HEK293 (cell line): ENCODE data around the gene SEMA6A.

ENCODE experiments used
- BCL11A ChIP-seq: fragments of 450-650 bp; formaldehyde crosslinking; IDR thresholded peaks from 2 replicates; pipeline ENCODE4 v1.5.1; 2016; ENCODE audit warnings: low read depth, missing biosample characterization, missing genetic modification characterization
- KLF16 ChIP-seq: fragments of 450-650 bp; formaldehyde crosslinking; IDR thresholded peaks from 2 replicates; pipeline ENCODE4 v1.5.1; 2017; ENCODE audit warnings: missing biosample characterization, missing genetic modification characterization
- KLF9 ChIP-seq: fragments of 450-650 bp; formaldehyde crosslinking; IDR thresholded peaks from 2 replicates; pipeline ENCODE4 v1.5.1; 2016; ENCODE audit warnings: missing biosample characterization, missing genetic modification characterization, low read depth
- YY1 ChIP-seq: fragments of 450-650 bp; formaldehyde crosslinking; IDR thresholded peaks from 2 replicates; pipeline ENCODE4 v1.5.1; 2018; ENCODE audit warnings: missing biosample characterization, missing genetic modification characterization
- ZNF112 ChIP-seq: fragments of 450-650 bp; formaldehyde crosslinking; IDR thresholded peaks from 2 replicates; pipeline ENCODE4 v1.5.0; 2017; ENCODE audit warnings: missing biosample characterization, missing genetic modification characterization
- ZNF155 ChIP-seq: fragments of 450-650 bp; formaldehyde crosslinking; IDR thresholded peaks from 2 replicates; pipeline ENCODE4 v1.5.1; 2016; ENCODE audit warnings: missing biosample characterization, missing genetic modification characterization
- ZNF174 ChIP-seq: fragments of 450-650 bp; formaldehyde crosslinking; IDR thresholded peaks from 2 replicates; pipeline ENCODE4 v1.5.0; 2017; ENCODE audit warnings: missing biosample characterization, mild to moderate bottlenecking, missing genetic modification characterization
- ZNF354C ChIP-seq: fragments of 450-650 bp; formaldehyde crosslinking; IDR thresholded peaks from 2 replicates; pipeline ENCODE4 v1.5.1; 2016; ENCODE audit warnings: missing biosample characterization, missing genetic modification characterization, low read depth, borderline replicate concordance
- ZNF558 ChIP-seq: fragments of 450-650 bp; formaldehyde crosslinking; IDR thresholded peaks from 2 replicates; pipeline ENCODE4 v1.5.1; 2016; ENCODE audit warnings: missing biosample characterization, missing genetic modification characterization
- ZNF768 ChIP-seq: fragments of 450-650 bp; formaldehyde crosslinking; IDR thresholded peaks from 2 replicates; pipeline ENCODE4 v1.5.1; 2018; ENCODE audit warnings: missing biosample characterization, mild to moderate bottlenecking, missing genetic modification characterization
- TF ChIP-seq, protein P1 (sequence below): fragments of 450-650 bp; formaldehyde crosslinking; IDR thresholded peaks from 2 replicates; pipeline ENCODE4 v1.5.1; 2016; ENCODE audit warnings: missing biosample characterization, missing genetic modification characterization
- TF ChIP-seq, protein P2 (sequence below): fragments of 450-650 bp; formaldehyde crosslinking; IDR thresholded peaks from 2 replicates; pipeline ENCODE4 v1.5.1; 2016; ENCODE audit warnings: missing biosample characterization, missing genetic modification characterization

DNA sequence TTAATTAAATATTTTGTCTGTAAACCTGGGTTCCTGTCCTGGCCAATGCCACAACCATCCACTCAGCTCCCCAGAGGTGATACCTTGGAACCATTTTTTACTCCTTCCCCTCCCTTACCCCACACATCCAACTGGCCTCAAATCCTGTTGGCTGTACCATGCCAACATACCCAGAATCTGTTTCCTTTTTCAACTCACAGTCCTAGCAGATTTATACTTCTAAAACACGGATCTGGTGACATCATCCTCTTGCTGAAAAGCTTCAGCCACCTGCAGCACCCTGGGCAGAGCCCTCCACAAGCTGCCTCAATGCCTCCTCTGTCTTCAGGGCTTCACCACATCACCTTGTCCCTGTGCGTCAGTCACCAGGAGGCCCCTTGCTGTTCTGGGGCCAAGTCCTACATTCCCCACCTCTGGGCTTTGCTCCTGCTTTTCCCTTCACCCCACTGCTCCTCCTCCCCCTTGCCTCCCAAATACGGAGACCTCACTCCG is 14.9 kb downstream of the SEMA6A start:
- TF ChIP-seq, protein P1, sequence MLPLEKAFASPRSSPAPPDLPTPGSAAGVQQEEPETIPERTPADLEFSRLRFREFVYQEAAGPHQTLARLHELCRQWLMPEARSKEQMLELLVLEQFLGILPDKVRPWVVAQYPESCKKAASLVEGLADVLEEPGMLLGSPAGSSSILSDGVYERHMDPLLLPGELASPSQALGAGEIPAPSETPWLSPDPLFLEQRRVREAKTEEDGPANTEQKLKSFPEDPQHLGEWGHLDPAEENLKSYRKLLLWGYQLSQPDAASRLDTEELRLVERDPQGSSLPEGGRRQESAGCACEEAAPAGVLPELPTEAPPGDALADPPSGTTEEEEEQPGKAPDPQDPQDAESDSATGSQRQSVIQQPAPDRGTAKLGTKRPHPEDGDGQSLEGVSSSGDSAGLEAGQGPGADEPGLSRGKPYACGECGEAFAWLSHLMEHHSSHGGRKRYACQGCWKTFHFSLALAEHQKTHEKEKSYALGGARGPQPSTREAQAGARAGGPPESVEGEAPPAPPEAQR = no peak
- TF ChIP-seq ZNF354C (tag by site-specific recombination) (no peak), YY1 (tag by site-specific recombination) (no peak), ZNF558 (tag by site-specific recombination) (no peak), KLF16 (tag by site-specific recombination) (no peak), ZNF112 (tag by site-specific recombination) (no peak), KLF9 (no peak), ZNF768 (tag by site-specific recombination) (no peak), ZNF155 (tag by site-specific recombination) (no peak), ZNF174 (no peak), BCL11A (tag by site-specific recombination) (no peak)
- TF ChIP-seq, protein P2, sequence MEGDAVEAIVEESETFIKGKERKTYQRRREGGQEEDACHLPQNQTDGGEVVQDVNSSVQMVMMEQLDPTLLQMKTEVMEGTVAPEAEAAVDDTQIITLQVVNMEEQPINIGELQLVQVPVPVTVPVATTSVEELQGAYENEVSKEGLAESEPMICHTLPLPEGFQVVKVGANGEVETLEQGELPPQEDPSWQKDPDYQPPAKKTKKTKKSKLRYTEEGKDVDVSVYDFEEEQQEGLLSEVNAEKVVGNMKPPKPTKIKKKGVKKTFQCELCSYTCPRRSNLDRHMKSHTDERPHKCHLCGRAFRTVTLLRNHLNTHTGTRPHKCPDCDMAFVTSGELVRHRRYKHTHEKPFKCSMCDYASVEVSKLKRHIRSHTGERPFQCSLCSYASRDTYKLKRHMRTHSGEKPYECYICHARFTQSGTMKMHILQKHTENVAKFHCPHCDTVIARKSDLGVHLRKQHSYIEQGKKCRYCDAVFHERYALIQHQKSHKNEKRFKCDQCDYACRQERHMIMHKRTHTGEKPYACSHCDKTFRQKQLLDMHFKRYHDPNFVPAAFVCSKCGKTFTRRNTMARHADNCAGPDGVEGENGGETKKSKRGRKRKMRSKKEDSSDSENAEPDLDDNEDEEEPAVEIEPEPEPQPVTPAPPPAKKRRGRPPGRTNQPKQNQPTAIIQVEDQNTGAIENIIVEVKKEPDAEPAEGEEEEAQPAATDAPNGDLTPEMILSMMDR (tag by site-specific recombination) = no peak
